BJ (cell line): ENCODE data around the gene UBQLN4. TPM values are rescaled to one million over a fixed set of nuclear protein-coding genes. Genes with fewer than 3 reads are reported as not detected.

ENCODE experiments used
- CTCF ChIA-PET: fragments of 350-600 bp; formaldehyde crosslinking; extraction: SDS; loops from one replicate; lab custom pipeline; 2021; ENCODE audit warnings: antibody characterized with exemption, inconsistent platforms; lab: Yijun Ruan, JAX
- POLR2A ChIA-PET: fragments of 300-600 bp; sonication (Branson Sonifier 250); formaldehyde crosslinking; extraction: SDS; loops from one replicate; lab custom pipeline; 2021; ENCODE audit warnings: antibody characterized with exemption; lab: Charles Lee
- DNase-seq: peaks from one replicate; pipeline ENCODE4 v3.0.0-alpha.2; 2011; ENCODE audit warnings: low read depth
- H3K27me3 ChIP-seq: 2 replicates; pipeline ENCODE4 v1.6.0; 2011; ENCODE audit warnings: low read length; ENCODE audit not compliant: control insufficient read depth, insufficient read depth
- H3K36me3 ChIP-seq: 2 replicates; pipeline ENCODE4 v1.5.1; 2011; ENCODE audit warnings: low read length; ENCODE audit not compliant: control insufficient read depth, insufficient read depth
- H3K4me3 ChIP-seq: 2 replicates; pipeline ENCODE4 v1.5.1; 2011; ENCODE audit warnings: low read depth, mild to moderate bottlenecking, control low read depth, low read length
- CTCF ChIP-seq: IDR thresholded peaks from 2 replicates; pipeline ENCODE4 v1.5.1; 2011; ENCODE audit warnings: low read depth, mild to moderate bottlenecking, control low read depth, inconsistent platforms, low read length, moderate library complexity; ENCODE audit not compliant: insufficient read depth
- polyA plus RNA-seq: library from polyadenylated mRNA; depleted of rRNA; stranded (reverse); fragments of >200 nt; gene quantifications from 2 replicates; pipeline ENCODE4 v1.2.3, GENCODE V29; 2011

The UBQLN4 gene
- polyA plus RNA-seq, 1 experiment = 28.3 TPM

GRCh38 chr1:156086256-156086662 lies 32.7 kb upstream of the UBQLN4 start:
- TF ChIP-seq CTCF = no peak
- DNase-seq = no peak
- Histone ChIP-seq H3K36me3 (no peaks in the 10 kb centered on the region; the same call in 1 of the 2 replicates), H3K4me3 (no peak overlapping the region), H3K27me3 (no peaks in the 10 kb centered on the region)
- POLR2A ChIA-PET = interaction anchor here (0.5 kb wide), 1 partner anchor 16 kb away, joined by 8 read pairs; no protein-coding TSS in a partner anchor
- CTCF ChIA-PET = interaction anchor here (1.1 to 27.9 kb wide), 4 partner anchors 10 to 139 kb away, joined by 3 to 983 read pairs (median 4); partner anchors contain the start of gene LMNA

- Histone ChIP-seq H3K27me3 (no peaks in the 10 kb centered on the region), H3K4me3 (no peak overlapping the region; the same call in 1 of the 2 replicates), H3K36me3 (no peaks in the 10 kb centered on the region; the same call in 1 of the 2 replicates)
- TF ChIP-seq CTCF = no peak
- ChIA-PET POLR2A (no interaction called here), CTCF (interaction anchor here (0.7 to 27.9 kb wide), 5 partner anchors 13 to 142 kb away, joined by 3 to 983 read pairs (median 7); partner anchors contain the start of gene LMNA)
- DNase-seq = no peak
Measured at GRCh38 chr1:156083800-156084790, 30.5 kb upstream of the UBQLN4 start.

GRCh38 chr1:156082309-156083091 lies 28.9 kb upstream of the UBQLN4 start, which contains the start of gene MEX3A:
Gene MEX3A, minus strand, starts transcription at chr1:156082465. Its CDS starts 467 bp downstream, at chr1:156081998.
- TF ChIP-seq CTCF = no peak
- DNase-seq = no peak
- no peaks in the 10 kb centered on the region for H3K27me3 ChIP-seq
- ChIA-PET POLR2A (no interaction called here), CTCF (interaction anchor here (0.9 to 27.9 kb wide), 4 partner anchors 14 to 143 kb away, joined by 3 to 983 read pairs (median 16); partner anchors contain the start of gene LMNA)
- H3K36me3 ChIP-seq = no peaks in the 10 kb centered on the region; the same call in 1 of the 2 replicates
- H3K4me3 ChIP-seq = peak within 1 kb of the TSS; percentile 64

- TF ChIP-seq CTCF = no peak
- CTCF ChIA-PET = interaction anchor here (0.9 to 4.7 kb wide), 2 partner anchors 48 to 144 kb away, joined by 3 to 25 read pairs; no protein-coding TSS in a partner anchor
- DNase-seq = no peak
- Histone ChIP-seq H3K4me3 (peak overlapping the region; percentile 64), H3K27me3 (no peaks in the 10 kb centered on the region), H3K36me3 (peaks cover 1% of the 10 kb centered on the region; the same call in 1 of the 2 replicates)
- POLR2A ChIA-PET = interaction anchor here (0.6 kb wide), 1 partner anchor 147 kb away, joined by 3 read pairs; no protein-coding TSS in a partner anchor
Measured at GRCh38 chr1:156081917-156082308, 28.3 kb upstream of the UBQLN4 start.
